HuH-7.5 (cell line): Measurements from ENCODE around the gene IRF3.

Source experiments
- DNase-seq: peaks from one replicate; pipeline ENCODE4 v3.0.0; 2011; ENCODE audit warnings: low spot score

IRF3 gene

GRCh38 chr19:49616945-49617344 is 48.7 kb downstream of the IRF3 start:
- no peak for DNase-seq

GRCh38 chr19:49616532-49616931 is 49.1 kb downstream of the IRF3 start:
- no peak for DNase-seq

GRCh38 chr19:49615861-49616260 is 49.8 kb downstream of the IRF3 start:
- no peak for DNase-seq

GRCh38 chr19:49614096-49614833 is 51.4 kb downstream of the IRF3 start:
- DNase-seq, result no peak

- no peak for DNase-seq
Measured at GRCh38 chr19:49613374-49613773, 52.3 kb downstream of the IRF3 start.
